CD14-positive monocyte (primary cell): Measurements from ENCODE around the gene TMEM183A. TPM values are rescaled to one million over a fixed set of nuclear protein-coding genes. Genes with fewer than 3 reads are reported as not detected.

Source experiments
- DNase-seq, 3 donors: peaks; one replicate each; pipeline ENCODE4 v3.0.0-alpha.2; 2011 to 2022
- H2AFZ ChIP-seq: 2 replicates; pipeline ENCODE4 v1.6.0; 2012; ENCODE audit warnings: mild to moderate bottlenecking, low read depth, low read length, inconsistent platforms; ENCODE audit not compliant: insufficient read depth, poor library complexity, severe bottlenecking
- H3K27ac ChIP-seq, 2 donors: 1 replicate in 1 of 2; 2 replicates in 1 of 2; pipeline ENCODE4 v1.5.1; 2012 to 2013; ENCODE audit warnings: low read length in 2 of 2, control low read depth in 1 of 2, inconsistent platforms in 1 of 2, low read depth in 1 of 2, mild to moderate bottlenecking in 1 of 2
- H3K27me3 ChIP-seq, 2 donors: one replicate each; pipeline versions ENCODE4 v1.6.0 to v1.6.1; 2011 to 2013; ENCODE audit warnings: low read length in 2 of 2; ENCODE audit not compliant: control insufficient read depth in 2 of 2, insufficient read depth in 2 of 2
- H3K36me3 ChIP-seq, 2 donors: replicated peaks in 1 of 2; 1 replicate in 1 of 2; 2 replicates in 1 of 2; pipeline versions ENCODE4 v1.5.1 to v1.6.1; 2012 to 2013; ENCODE audit warnings: low read length in 2 of 2, control low read depth in 1 of 2, inconsistent platforms in 1 of 2, mild to moderate bottlenecking in 1 of 2; ENCODE audit not compliant: insufficient read depth in 2 of 2, control insufficient read depth in 1 of 2
- H3K4me1 ChIP-seq, 2 donors: 1 replicate in 1 of 2; 2 replicates in 1 of 2; pipeline versions ENCODE4 v1.5.1 to v1.6.1; 2012 to 2013; ENCODE audit warnings: low read length in 2 of 2, control low read depth in 1 of 2, inconsistent platforms in 1 of 2, mild to moderate bottlenecking in 1 of 2, moderate library complexity in 1 of 2; ENCODE audit not compliant: insufficient read depth in 2 of 2, control insufficient read depth in 1 of 2
- H3K4me2 ChIP-seq: replicated peaks from 2 replicates; pipeline ENCODE3; 2012; ENCODE audit warnings: low read length, moderate library complexity, mild to moderate bottlenecking; ENCODE audit not compliant: poor library complexity, severe bottlenecking; ENCODE audit errors: extremely low read depth
- H3K4me3 ChIP-seq, 3 experiments: fragments of 200-600 bp in 1 of 3; sonication (generic) in 1 of 3; replicated peaks in 1 of 3; 1 replicate in 2 of 3; 2 replicates in 1 of 3; pipeline ENCODE4 v1.5.1; 2011 to 2013; ENCODE audit warnings: low read length in 3 of 3, mild to moderate bottlenecking in 3 of 3, control low read depth in 2 of 3, low read depth in 2 of 3, inconsistent platforms in 1 of 3, moderate library complexity in 1 of 3
- H3K79me2 ChIP-seq: 2 replicates; pipeline ENCODE4 v1.6.0; 2012; ENCODE audit warnings: mild to moderate bottlenecking, control low read depth, inconsistent platforms, low read length, moderate library complexity; ENCODE audit not compliant: insufficient read depth
- H3K9ac ChIP-seq: 2 replicates; pipeline ENCODE4 v1.6.0; 2017; ENCODE audit warnings: low read length, mild to moderate bottlenecking; ENCODE audit not compliant: insufficient read depth, poor library complexity, severe bottlenecking
- H3K9me3 ChIP-seq, 2 donors: replicated peaks in 1 of 2; 1 replicate in 1 of 2; 2 replicates in 1 of 2; pipeline versions ENCODE4 v1.5.1 to v1.6.1; 2012 to 2013; ENCODE audit warnings: low read length in 2 of 2, control low read depth in 1 of 2; ENCODE audit not compliant: control insufficient read depth in 1 of 2, insufficient read depth in 1 of 2
- H4K20me1 ChIP-seq: 2 replicates; pipeline ENCODE4 v1.6.0; 2012; ENCODE audit warnings: mild to moderate bottlenecking, low read length, control low read depth, moderate library complexity; ENCODE audit not compliant: insufficient read depth
- H3K27ac Mint-ChIP-seq, 7 donors: one replicate each; pipeline ENCODE4 v1.8.0; 2020; ENCODE audit warnings: mild to moderate bottlenecking in 7 of 7, mixed read lengths in 7 of 7, moderate library complexity in 6 of 7, inconsistent platforms in 2 of 7
- H3K27me3 Mint-ChIP-seq, 3 donors: one replicate each; pipeline ENCODE4 v1.8.0; 2021 to 2022; ENCODE audit warnings: low read depth in 3 of 3, mild to moderate bottlenecking in 3 of 3, mixed read lengths in 3 of 3, moderate library complexity in 3 of 3, inconsistent platforms in 1 of 3
- H3K36me3 Mint-ChIP-seq, 2 donors: one replicate each; pipeline ENCODE4 v1.8.0; 2020; ENCODE audit warnings: mixed read lengths in 2 of 2, inconsistent platforms in 1 of 2, mild to moderate bottlenecking in 1 of 2
- H3K4me1 Mint-ChIP-seq: one replicate; pipeline ENCODE4 v1.8.0; 2020; ENCODE audit warnings: mild to moderate bottlenecking, mixed read lengths
- H3K4me3 Mint-ChIP-seq, 2 donors: one replicate each; pipeline ENCODE4 v1.8.0; 2020; ENCODE audit warnings: mild to moderate bottlenecking in 2 of 2, mixed read lengths in 2 of 2, moderate library complexity in 1 of 2
- H3K9me3 Mint-ChIP-seq, 7 donors: one replicate each; pipeline ENCODE4 v1.8.0; 2020 to 2022; ENCODE audit warnings: mixed read lengths in 7 of 7, mild to moderate bottlenecking in 6 of 7, moderate library complexity in 6 of 7, inconsistent platforms in 2 of 7
- WGBS: methylation state at CpG from one replicate; pipeline ENCODE4 v1.1.5; 2013; ENCODE audit warnings: missing lambda C conversion rate; ENCODE audit not compliant: insufficient coverage; 5-methylcytosine and 5-hydroxymethylcytosine counted together
- intact Hi-C, 2 donors: fragments of 100-400 bp; cut with micrococcal nuclease; formaldehyde crosslinking; loops; one replicate each; pipeline versions ENCODE4 v1.15.0 to v1.15.1; 2023
- polyA plus RNA-seq, 3 donors: library from polyadenylated mRNA; depleted of rRNA in 1 of 3; unstranded in 2 of 3; stranded (reverse) in 1 of 3; fragments of 300-500 nt in 2 of 3; fragments of >200 nt in 1 of 3; fragmentation: Illumina TruSeq in 2 of 3; gene quantifications; 1 replicate in 2 of 3; 2 replicates in 1 of 3; pipeline ENCODE4 v1.2.3, GENCODE V29; 2012 to 2021
- TF ChIP-seq, protein P1 (sequence below): fragments of 200-600 bp; IDR thresholded peaks from one replicate; pipeline ENCODE4 v1.8.0; 2022; ENCODE audit warnings: antibody characterized with exemption, mild to moderate bottlenecking

The TMEM183A gene
- polyA plus RNA-seq, 3 donors, result 60.5 to 84.9 (median 70.0) TPM

- H2AFZ ChIP-seq, result peak overlapping the region; percentile 96
- intact Hi-C loops, result loop anchor here (5.0 kb wide), 2 partner anchors 39 to 159 kb away; partner anchors contain the start of genes KDM5B (in 1 of the 2) and KLHL12 (in 1 of the 2)
- no peaks in the 10 kb centered on the region for H3K9me3 ChIP-seq
- H3K4me1 ChIP-seq, result peaks cover 43 to 51% of the 10 kb centered on the region in 2 donors
- peaks cover 45% of the 10 kb centered on the region for H3K4me1 Mint-ChIP-seq
- H3K9me3 Mint-ChIP-seq, result no peaks in the 10 kb centered on the region
- peak overlapping the region; percentile 75 to 95 (median 91) for H3K4me3 ChIP-seq
- H4K20me1 ChIP-seq, result no peaks in the 10 kb centered on the region
- peak overlapping the region; percentile 87 for H3K9ac ChIP-seq
- peaks cover 8% of the 10 kb centered on the region for H3K79me2 ChIP-seq
- peak overlapping the region; percentile 74 to 86 for H3K27ac ChIP-seq
- no peak for DNase-seq
- peaks cover 32 to 42% of the 10 kb centered on the region in 2 donors for H3K36me3 ChIP-seq
- WGBS, result 40% methylated on average over 15 of the region's 18 CpGs
- H3K36me3 Mint-ChIP-seq, result peaks cover 41 to 42% of the 10 kb centered on the region in 2 donors
- H3K27ac Mint-ChIP-seq, result peak overlapping the region; percentile 35 to 90 (median 72)
- no peaks in the 10 kb centered on the region for H3K27me3 Mint-ChIP-seq
- H3K4me3 Mint-ChIP-seq, result peak overlapping the region; percentile 76 to 88
- peak overlapping the region; percentile 80 for H3K4me2 ChIP-seq
- TF ChIP-seq, protein P1, sequence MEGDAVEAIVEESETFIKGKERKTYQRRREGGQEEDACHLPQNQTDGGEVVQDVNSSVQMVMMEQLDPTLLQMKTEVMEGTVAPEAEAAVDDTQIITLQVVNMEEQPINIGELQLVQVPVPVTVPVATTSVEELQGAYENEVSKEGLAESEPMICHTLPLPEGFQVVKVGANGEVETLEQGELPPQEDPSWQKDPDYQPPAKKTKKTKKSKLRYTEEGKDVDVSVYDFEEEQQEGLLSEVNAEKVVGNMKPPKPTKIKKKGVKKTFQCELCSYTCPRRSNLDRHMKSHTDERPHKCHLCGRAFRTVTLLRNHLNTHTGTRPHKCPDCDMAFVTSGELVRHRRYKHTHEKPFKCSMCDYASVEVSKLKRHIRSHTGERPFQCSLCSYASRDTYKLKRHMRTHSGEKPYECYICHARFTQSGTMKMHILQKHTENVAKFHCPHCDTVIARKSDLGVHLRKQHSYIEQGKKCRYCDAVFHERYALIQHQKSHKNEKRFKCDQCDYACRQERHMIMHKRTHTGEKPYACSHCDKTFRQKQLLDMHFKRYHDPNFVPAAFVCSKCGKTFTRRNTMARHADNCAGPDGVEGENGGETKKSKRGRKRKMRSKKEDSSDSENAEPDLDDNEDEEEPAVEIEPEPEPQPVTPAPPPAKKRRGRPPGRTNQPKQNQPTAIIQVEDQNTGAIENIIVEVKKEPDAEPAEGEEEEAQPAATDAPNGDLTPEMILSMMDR, result no peak
- no peaks in the 10 kb centered on the region for H3K27me3 ChIP-seq
These were observed 40.9 kb upstream of the TMEM183A start for GRCh38 chr1:202966006-202966898.

DNA sequence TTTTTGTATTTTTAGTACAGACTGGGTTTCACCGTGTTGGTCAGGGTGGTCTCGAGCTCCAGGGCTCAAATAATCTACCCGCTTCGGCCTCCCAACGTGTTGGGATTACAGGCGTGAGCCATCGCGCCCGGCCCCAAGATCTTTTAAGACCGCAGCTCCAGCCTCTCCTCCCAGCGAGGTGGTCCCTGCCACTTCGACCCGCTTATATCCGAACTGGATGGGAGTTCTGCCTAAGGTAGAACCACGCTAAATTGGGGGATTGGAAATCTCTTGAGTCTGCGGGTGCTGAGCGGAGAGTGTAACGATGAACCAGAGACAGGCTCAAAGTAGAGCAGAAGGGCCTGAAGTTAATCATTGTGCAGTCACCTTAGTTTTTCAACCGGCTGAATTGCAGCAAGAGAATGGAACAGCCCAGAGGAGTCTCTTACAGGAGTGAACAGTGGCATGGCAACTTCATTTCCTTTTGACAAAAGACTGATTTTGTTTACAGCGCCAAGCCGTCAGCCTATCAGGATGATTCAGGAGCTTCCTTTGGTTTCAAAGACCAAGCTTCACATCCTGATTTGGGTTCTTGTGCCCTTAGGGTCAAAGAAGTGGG lies 39.4 kb upstream of the TMEM183A start:
- Mint-ChIP-seq H3K4me3 (peak overlapping the region; percentile 86 to 90), H3K4me1 (peaks cover 45% of the 10 kb centered on the region), H3K9me3 (no peaks in the 10 kb centered on the region), H3K27ac (peak overlapping the region; percentile 90 to 98 (median 96)), H3K36me3 (peaks cover 25 to 27% of the 10 kb centered on the region in 2 donors), H3K27me3 (no peaks in the 10 kb centered on the region)
- H3K27me3 ChIP-seq, result no peaks in the 10 kb centered on the region
- H3K9ac ChIP-seq, result peak overlapping the region; percentile 68
- H3K9me3 ChIP-seq, result no peaks in the 10 kb centered on the region
- peaks cover 19 to 26% of the 10 kb centered on the region in 2 donors for H3K36me3 ChIP-seq
- peak overlapping the region; percentile 81 to 91 for H3K27ac ChIP-seq
- peaks cover 8% of the 10 kb centered on the region for H3K79me2 ChIP-seq
- peak overlapping the region; percentile 98 for H3K4me2 ChIP-seq
- TF ChIP-seq, protein P1, result no peak
- DNase-seq, result peak; percentile 39 to 63 (median 59)
- no peaks in the 10 kb centered on the region for H4K20me1 ChIP-seq
- H2AFZ ChIP-seq, result peak overlapping the region; percentile 76
- peak overlapping the region; percentile 57 to 91 (median 61) for H3K4me3 ChIP-seq
- peaks cover 43 to 51% of the 10 kb centered on the region in 2 donors for H3K4me1 ChIP-seq
- WGBS, result 1% methylated on average over 19 of the region's 21 CpGs
- intact Hi-C loops, result loop anchor here (2.0 to 5.0 kb wide), 3 partner anchors 15 to 160 kb away; partner anchors contain the start of genes KDM5B (in 1 of the 2) and KLHL12 (in 1 of the 2)
